Stimulated activated CD4-positive, alpha-beta T cell treated with anti-CD3 and anti-CD28 coated beads, Interleukin-12 subunit alpha, Interleukin-12 subunit beta, amount 100 ng/mL, for 24 hours (primary cell): ENCODE results near the gene BTRC.
"Not testable (repeated sequence)": the region's sequence is repeated elsewhere in the genome, so short reads cannot be mapped to it uniquely, and the experiment has no call there.

Experiments
- DNase-seq, 2 experiments: peaks; one replicate each; pipeline ENCODE4 v3.0.0-alpha.2; 2020; ENCODE audit warnings: low read depth in 2 of 2

Gene BTRC

DNA sequence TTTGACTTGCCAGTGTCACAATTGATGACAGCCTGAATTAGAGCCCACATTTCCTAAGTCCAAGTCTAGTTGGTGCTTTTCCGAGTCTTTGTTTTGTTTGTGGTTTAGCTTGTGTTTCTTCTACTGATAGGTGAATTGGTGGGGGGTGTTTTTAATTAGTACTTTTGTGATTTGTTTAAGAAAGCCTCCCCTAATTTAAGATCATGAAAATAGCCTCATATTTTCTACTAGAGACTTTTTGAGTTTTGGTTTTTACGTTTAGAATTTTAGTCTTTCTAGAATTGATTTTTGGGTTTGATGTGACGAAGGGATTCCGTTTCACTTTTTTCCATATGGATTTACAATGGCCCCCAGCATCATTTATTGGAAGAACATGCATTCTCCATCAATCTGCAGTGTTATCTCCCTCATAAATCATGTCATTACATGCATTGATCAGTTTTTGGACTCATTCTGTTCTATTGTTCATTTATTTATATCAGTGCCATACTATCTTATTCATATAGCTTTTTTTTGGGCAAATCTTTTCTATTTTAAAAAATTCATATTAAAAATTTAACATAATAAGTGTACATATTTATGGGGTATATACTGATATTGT lies 32.8 kb downstream of the BTRC start:
- no peak for DNase-seq

DNA sequence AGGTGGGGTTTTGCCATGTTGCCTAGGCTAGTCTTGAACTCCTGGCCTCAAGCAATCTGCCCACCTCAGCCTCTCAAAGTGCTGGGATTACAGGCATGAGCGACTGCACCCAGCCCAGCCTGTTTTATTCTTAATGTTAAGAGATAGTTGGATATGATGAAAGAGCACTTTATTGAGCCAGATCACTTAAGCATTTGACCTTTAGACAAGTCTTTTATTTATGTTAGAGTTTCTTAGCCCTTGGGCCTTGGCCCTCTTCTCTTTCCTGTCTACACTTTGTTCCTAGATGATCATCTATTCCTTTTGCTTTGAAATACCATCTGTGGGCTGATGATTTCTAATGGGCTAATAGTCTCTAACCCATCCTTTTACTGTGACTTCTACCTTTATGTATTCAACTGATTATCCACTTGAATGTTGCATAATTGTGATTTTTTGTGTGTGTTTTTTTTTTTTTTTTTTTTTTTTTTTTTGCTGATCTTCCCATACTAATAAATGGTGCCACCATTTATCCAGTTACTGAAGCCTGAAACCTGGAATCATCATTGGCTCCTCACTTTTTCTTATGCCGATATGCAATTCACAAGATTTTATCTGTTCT lies 34.8 kb downstream of the BTRC start:
- no peak for DNase-seq

- DNase-seq: not testable (repeated sequence)
Observed at GRCh38 chr10:101389532-101389931, 35.6 kb downstream of the BTRC start.

DNA sequence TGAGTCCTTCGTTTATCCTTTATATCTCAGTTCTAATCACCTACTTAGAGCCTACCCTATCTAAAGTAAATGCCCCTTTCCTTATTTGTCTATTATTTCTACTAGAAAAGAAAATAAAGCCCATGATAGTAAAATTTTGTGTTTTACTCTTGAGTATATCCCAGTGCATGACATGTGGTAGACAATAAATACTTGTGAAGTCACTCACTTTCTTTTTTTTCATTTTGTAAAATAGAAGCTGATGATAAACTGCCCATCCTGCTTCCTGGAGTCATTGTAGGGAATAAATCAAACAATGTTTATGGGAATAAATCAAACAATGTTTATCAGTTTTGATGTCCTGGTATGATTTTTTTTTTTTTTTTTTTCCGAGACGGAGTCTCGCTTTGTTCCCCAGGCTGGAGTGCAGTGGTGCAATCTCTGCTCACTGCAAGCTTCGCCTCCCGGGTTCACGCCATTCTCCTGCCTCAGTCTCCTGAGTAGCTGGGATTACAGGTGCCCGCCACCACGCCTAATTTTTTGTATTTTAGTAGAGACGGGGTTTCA lies 36.1 kb downstream of the BTRC start:
- DNase-seq: no peak

DNA sequence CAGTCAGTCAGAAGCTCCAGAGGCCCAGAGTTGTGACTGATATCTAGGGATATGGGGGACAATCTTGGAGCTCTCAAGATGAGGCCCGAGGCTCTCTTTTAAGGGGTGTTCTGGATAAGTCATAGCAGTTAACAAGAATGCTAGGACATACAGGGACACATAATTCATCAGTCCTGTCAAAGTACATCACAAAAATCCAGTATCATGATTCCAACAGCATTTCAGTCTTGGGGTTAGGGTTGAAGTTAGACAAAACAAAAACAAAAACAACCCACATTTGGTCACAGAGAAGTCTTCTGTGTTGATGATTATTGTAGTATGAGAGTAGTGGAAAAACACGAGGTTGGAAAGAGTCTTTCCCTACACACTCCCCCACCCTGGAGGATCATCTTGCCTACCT lies 39.4 kb downstream of the BTRC start:
- DNase-seq: no peak

GRCh38 chr10:101394524-101395133 lies 40.7 kb downstream of the BTRC start:
- DNase-seq: no peak

DNA sequence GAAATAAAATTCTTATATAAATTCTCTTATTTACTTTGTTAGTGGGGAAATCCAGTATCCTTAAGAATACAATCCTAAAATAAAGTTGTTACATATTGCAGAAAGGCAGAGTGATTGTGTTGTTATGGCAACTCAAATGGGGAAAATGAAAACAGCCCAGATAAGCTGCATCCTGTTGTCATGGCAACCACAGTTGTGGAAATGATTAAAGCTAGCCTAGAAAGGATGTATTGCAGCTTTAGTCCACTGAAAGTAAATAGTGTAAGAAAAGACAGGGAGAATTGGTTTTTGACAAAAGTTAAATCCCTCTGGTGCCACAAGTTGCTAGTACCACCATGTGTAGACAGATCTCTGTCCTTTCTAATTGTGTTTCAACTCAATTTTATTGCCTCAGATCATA lies 43.2 kb downstream of the BTRC start:
- DNase-seq: no peak

- DNase-seq: no peak
Observed at GRCh38 chr10:101400585-101400984, 46.6 kb downstream of the BTRC start.

DNA sequence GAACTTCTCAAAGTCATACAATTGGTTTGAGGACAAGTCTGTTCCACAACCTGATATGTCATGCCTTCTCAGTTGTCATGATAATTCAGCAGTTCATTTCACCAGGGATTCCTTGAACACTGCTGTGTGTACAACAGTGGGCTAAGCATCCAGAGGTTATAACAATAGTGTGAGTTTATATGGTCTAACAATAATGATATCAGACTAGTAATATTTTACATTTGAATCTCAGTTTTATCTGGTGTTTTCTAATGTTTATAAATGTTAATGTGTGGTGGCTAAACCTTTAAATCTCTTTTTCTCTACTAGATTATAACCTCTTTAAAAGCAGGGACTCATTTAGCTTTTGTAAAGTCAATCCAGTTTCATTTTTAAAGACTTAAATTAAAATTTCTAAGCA lies 48.7 kb downstream of the BTRC start:
- no peak for DNase-seq

GRCh38 chr10:101403161-101403560 lies 49.2 kb downstream of the BTRC start:
- no peak for DNase-seq

GRCh38 chr10:101405001-101405400 lies 51.0 kb downstream of the BTRC start:
- DNase-seq: no peak

- no peak for DNase-seq
Observed at GRCh38 chr10:101411598-101411997, 57.6 kb downstream of the BTRC start.

DNA sequence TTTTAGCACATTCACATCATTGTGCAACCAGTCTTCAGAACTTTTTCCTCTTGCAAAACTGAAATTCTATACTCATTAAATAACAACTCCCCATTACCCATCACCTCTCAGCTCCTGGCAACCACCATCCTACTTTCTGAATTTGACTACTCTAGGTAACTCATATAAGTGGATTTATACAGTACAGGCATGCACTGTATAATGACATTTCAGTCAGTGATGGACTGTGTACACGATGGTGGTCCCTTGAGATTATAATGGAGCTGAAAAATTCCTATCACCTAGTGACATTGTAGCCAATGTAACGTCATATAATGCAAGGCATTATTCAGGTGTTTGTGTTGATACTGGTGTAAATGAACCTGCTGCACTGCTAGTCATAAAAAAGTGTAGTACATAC lies 60.1 kb downstream of the BTRC start:
- no peak for DNase-seq

DNA sequence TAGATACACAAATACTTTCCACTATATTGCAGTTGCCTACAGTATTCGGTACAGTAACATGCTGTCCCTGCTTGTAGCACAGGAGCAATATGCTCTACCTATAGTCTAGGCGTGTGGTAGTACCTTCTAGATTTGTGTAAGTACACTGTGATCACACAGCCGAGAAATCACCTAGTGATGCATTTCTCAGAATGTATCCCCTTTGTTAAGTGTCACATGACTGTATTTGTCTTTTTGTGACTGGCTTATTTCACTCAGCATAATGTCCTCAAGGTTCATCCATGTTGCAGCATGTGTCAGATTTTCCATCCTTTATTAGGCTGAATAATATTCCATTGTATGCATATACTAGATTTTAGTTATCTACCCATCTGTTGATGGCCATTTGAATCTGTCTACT lies 61.9 kb downstream of the BTRC start:
- no peak for DNase-seq

DNA sequence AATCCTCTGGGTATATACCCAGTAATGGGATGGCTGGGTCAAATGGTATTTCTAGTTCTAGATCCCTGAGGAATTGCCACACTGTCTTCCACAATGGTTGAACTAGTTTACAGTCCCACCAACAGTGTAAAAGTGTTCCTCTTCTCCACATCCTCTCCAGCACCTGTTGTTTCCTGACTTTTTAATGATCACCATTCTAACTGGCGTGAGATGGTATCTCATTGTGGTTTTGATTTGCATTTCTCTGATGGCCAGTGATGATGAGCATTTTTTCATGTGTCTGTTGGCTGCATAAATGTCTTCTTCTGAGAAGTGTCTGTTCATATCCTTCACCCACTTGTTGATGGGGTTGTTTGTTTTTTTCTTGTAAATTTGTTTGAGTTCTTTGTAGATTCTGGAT lies 68.0 kb downstream of the BTRC start:
- DNase-seq: not testable (repeated sequence)

GRCh38 chr10:101425535-101425934 lies 71.6 kb downstream of the BTRC start:
- DNase-seq: no peak

GRCh38 chr10:101428036-101428435 lies 74.1 kb downstream of the BTRC start:
- no peak for DNase-seq

GRCh38 chr10:101429423-101429822 lies 75.5 kb downstream of the BTRC start:
- DNase-seq: no peak

DNA sequence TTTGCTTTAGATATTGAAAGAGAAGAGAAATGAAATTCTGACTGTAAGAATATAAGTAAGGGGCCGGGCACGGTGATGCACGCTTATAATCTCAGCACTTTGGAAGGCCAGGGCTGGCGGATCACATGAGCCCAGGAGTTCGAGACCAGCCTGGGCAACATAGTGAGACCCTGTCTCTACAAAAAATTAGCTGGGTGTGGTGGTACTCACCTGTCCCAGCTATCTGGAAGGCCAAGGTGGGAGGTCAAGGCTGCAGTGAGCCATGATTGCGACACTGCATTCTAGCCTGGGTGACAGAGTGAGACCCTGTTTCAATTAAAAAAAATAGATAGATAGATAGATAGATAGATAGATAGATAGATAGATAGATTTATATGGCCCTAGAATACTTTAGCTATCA lies 82.3 kb downstream of the BTRC start:
- DNase-seq: no peak

DNA sequence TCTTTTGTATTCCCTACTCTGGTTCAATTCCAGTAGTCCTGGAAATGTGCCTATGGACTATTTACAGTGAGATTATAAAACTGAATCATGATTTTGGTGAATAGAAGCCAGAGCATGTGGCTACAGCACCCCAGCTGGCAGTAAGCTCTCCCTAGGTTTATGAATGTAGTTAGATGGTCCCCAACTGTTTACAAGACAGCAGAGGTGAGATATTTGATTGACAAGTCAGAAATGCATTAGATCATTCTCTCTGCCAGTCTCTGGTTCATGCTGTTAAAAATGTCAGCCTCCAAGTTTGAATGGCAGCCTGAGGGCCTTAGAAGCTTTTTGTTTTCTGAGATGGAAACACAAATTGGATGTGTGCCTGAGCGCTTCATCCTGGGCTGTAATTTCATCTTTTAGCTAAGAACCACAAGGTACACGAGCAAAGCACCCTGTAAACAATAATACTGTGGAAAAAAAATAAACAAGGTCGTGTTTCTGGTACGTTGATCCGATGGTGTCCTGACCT lies 85.0 kb downstream of the BTRC start:
- no peak for DNase-seq

DNA sequence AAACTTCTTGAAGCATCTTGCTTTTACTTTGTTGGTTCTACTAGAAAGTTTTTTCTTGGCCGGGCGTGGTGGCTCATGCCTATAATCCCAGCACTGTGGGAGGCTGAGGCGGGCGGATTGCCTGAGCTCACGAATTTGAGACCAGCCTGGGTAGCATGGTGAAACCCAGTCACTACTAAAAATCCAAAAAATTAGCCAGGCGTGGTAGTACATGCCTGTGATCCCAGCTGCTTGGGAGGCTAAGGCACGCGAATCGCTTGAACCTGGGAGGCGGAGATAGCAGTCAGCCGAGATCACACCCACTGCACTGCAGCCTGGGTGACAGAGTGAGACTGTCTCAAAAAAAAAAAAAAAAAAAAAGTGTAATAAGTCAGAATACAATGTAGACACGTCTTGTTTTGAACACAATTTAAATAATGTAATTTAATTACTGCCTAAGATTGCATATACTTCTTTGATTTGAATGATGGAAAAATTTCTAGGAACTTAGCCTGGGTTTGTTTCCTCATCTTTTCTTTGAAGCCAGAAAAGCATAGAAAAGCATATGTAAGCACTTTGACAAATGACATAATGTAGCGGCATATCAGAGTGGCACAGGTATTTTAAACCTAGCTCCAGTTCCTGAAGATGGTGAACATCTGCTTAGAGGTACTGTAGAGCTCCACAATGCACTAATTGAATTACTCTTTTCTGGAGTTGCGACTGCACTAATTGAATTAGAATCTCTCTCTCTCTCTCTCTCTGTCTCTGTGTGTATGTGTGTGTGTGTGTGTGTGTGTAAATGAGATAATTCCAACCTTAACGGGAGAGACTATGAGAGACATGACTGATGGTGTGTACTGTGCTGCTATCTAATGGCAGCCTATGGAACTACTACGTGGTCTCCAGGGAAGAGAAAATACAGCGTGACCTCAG lies 87.8 kb downstream of the BTRC start:
- no peak for DNase-seq

GRCh38 chr10:101442456-101442800 lies 88.5 kb downstream of the BTRC start:
- no peak for DNase-seq
